Smooth muscle cell (in vitro differentiated cells): ENCODE results near the gene RUNDC3A. TPM values are rescaled to one million over a fixed set of nuclear protein-coding genes. Genes with fewer than 3 reads are reported as not detected.

Experiments used
- DNase-seq: peaks from one replicate; lab custom pipeline; 2025; ENCODE audit not compliant: unreplicated experiment; lab: John Stamatoyannopoulos, UW
- H2AFZ ChIP-seq: fragments of 200-600 bp; sonication (generic); 2 replicates; pipeline ENCODE4 v1.6.0; 2016; ENCODE audit warnings: antibody characterized with exemption, low read depth, mild to moderate bottlenecking
- H3F3A ChIP-seq: fragments of 200-600 bp; sonication (generic); 2 replicates; pipeline ENCODE4 v1.6.0; 2017; ENCODE audit warnings: antibody characterized with exemption, low read depth
- H3K27ac ChIP-seq: fragments of 200-600 bp; sonication (generic); 2 replicates; pipeline ENCODE4 v1.5.1; 2016; ENCODE audit warnings: low read depth, mild to moderate bottlenecking
- H3K27me3 ChIP-seq: fragments of 200-600 bp; sonication (generic); 2 replicates; pipeline ENCODE4 v1.6.1; 2016; ENCODE audit warnings: low read depth, mild to moderate bottlenecking
- H3K36me3 ChIP-seq: fragments of 200-600 bp; sonication (generic); 2 replicates; pipeline ENCODE4 v1.5.1; 2016; ENCODE audit warnings: low read depth
- H3K4me1 ChIP-seq: fragments of 200-600 bp; sonication (generic); 2 replicates; pipeline ENCODE4 v1.5.1; 2016; ENCODE audit warnings: low read depth
- H3K4me2 ChIP-seq: fragments of 200-600 bp; sonication (generic); 2 replicates; pipeline ENCODE4 v1.6.0; 2016; ENCODE audit warnings: mild to moderate bottlenecking
- H3K4me3 ChIP-seq: fragments of 200-600 bp; sonication (generic); 2 replicates; pipeline ENCODE4 v1.5.1; 2016; ENCODE audit warnings: mild to moderate bottlenecking
- H3K79me2 ChIP-seq: fragments of 200-600 bp; sonication (generic); 2 replicates; pipeline ENCODE4 v1.6.0; 2016; ENCODE audit warnings: low read depth, mild to moderate bottlenecking
- H3K9ac ChIP-seq: fragments of 200-600 bp; sonication (generic); 2 replicates; pipeline ENCODE4 v1.6.0; 2016; ENCODE audit warnings: low read depth
- H3K9me3 ChIP-seq: fragments of 200-600 bp; sonication (generic); replicated peaks from 2 replicates; pipeline ENCODE4 v1.5.1; 2016; ENCODE audit warnings: low read depth
- H4K20me1 ChIP-seq: fragments of 200-600 bp; sonication (generic); 2 replicates; pipeline ENCODE4 v1.6.0; 2016; ENCODE audit warnings: low read depth
- CTCF ChIP-seq: fragments of 200-600 bp; sonication (generic); IDR thresholded peaks from 2 replicates; pipeline ENCODE4 v1.5.1; 2017; ENCODE audit warnings: borderline replicate concordance, mild to moderate bottlenecking, antibody characterized with exemption; ENCODE audit not compliant: insufficient read depth, poor library complexity, severe bottlenecking
- WGBS: methylation state at CpG from one replicate; pipeline ENCODE4 v1.1.7; 2016; ENCODE audit warnings: low lambda C conversion rate; 5-methylcytosine and 5-hydroxymethylcytosine counted together
- polyA plus RNA-seq: library from polyadenylated mRNA; unstranded; fragments of >200 nt; fragmentation: Nextera tagmentation; extraction: Ambion mirVana; gene quantifications from 2 replicates; pipeline ENCODE4 v1.2.1, GENCODE V29; 2016
- total RNA-seq: library from RNA; depleted of rRNA; stranded (reverse); fragments of >200 nt; gene quantifications from 2 replicates; pipeline ENCODE4 v1.2.3, GENCODE V29; 2014

Gene RUNDC3A
- total and polyA plus RNA-seq, 2 experiments from 2014 or later, result 0.21 to 0.36 TPM

- Histone ChIP-seq H3K36me3 (no peaks in the 10 kb centered on the region), H3K4me3 (no peak overlapping the region), H3K9ac (no peak overlapping the region), H3K4me2 (no peak overlapping the region), H3K27ac (no peak overlapping the region), H3K79me2 (peaks cover 7% of the 10 kb centered on the region), H4K20me1 (peaks cover 51% of the 10 kb centered on the region), H3F3A (peaks cover 12% of the 10 kb centered on the region), H3K4me1 (peaks cover 25% of the 10 kb centered on the region), H3K9me3 (no peaks in the 10 kb centered on the region), H2AFZ (no peak overlapping the region), H3K27me3 (no peaks in the 10 kb centered on the region)
- no peak for DNase-seq
- no peak for TF ChIP-seq CTCF
- WGBS, result 93% methylated on average over 9 of the region's 9 CpGs
Observed at GRCh38 chr17:44358066-44358465, 49.7 kb downstream of the RUNDC3A start.

- Histone ChIP-seq H2AFZ (no peak overlapping the region), H3K36me3 (no peaks in the 10 kb centered on the region), H3K9me3 (no peaks in the 10 kb centered on the region), H3K4me2 (no peak overlapping the region), H3K27me3 (no peaks in the 10 kb centered on the region), H3K4me1 (peaks cover 25% of the 10 kb centered on the region), H3K4me3 (no peak overlapping the region), H3K9ac (no peak overlapping the region), H4K20me1 (peaks cover 51% of the 10 kb centered on the region), H3K27ac (no peak overlapping the region), H3F3A (peaks cover 12% of the 10 kb centered on the region), H3K79me2 (peaks cover 12% of the 10 kb centered on the region)
- DNase-seq, result no peak
- TF ChIP-seq CTCF, result no peak
- WGBS, result 96% methylated on average over 6 of the region's 6 CpGs
Observed at GRCh38 chr17:44359006-44359405, 50.6 kb downstream of the RUNDC3A start.

GRCh38 chr17:44359458-44360143 is 51.2 kb downstream of the RUNDC3A start:
- Histone ChIP-seq H4K20me1 (peaks cover 51% of the 10 kb centered on the region), H3K4me3 (no peak overlapping the region), H3F3A (peaks cover 12% of the 10 kb centered on the region), H3K9me3 (no peaks in the 10 kb centered on the region), H3K4me2 (no peak overlapping the region), H3K27me3 (no peaks in the 10 kb centered on the region), H2AFZ (no peak overlapping the region), H3K4me1 (peaks cover 25% of the 10 kb centered on the region), H3K79me2 (peaks cover 12% of the 10 kb centered on the region), H3K36me3 (no peaks in the 10 kb centered on the region), H3K27ac (no peak overlapping the region), H3K9ac (no peak overlapping the region)
- TF ChIP-seq CTCF, result no peak
- no peak for DNase-seq
- 91% methylated on average over 13 of the region's 14 CpGs for WGBS

GRCh38 chr17:44360144-44360533 is 51.7 kb downstream of the RUNDC3A start:
- Histone ChIP-seq H3K27ac (no peak overlapping the region), H3K4me2 (peak overlapping the region; percentile 94), H3K36me3 (no peaks in the 10 kb centered on the region), H3K4me1 (peaks cover 25% of the 10 kb centered on the region), H3K4me3 (no peak overlapping the region), H3K79me2 (peaks cover 12% of the 10 kb centered on the region), H3K9ac (no peak overlapping the region), H3K27me3 (no peaks in the 10 kb centered on the region), H3K9me3 (no peaks in the 10 kb centered on the region), H4K20me1 (peaks cover 51% of the 10 kb centered on the region), H3F3A (peaks cover 12% of the 10 kb centered on the region), H2AFZ (no peak overlapping the region)
- DNase-seq, result no peak
- WGBS, result 74% methylated on average over 6 of the region's 6 CpGs
- TF ChIP-seq CTCF, result no peak
